OCI-LY3 (cell line): ENCODE data around the gene MINK1.

Experiments
- H2AFZ ChIP-seq: fragments of 200-600, 300-600 bp; shearing (Covaris generic); 2 replicates; pipeline ENCODE4 v1.6.0; 2014; ENCODE audit warnings: antibody characterized with exemption, low read depth, low read length
- H3K27ac ChIP-seq: fragments of 200-600, 300-600 bp; sonication (generic); 2 replicates; pipeline ENCODE4 v1.5.1; 2014; ENCODE audit warnings: mild to moderate bottlenecking, low read length, moderate library complexity, mixed read lengths
- H3K27me3 ChIP-seq: fragments of 200-600, 300-600 bp; sonication (generic); 2 replicates; pipeline ENCODE4 v1.6.1; 2014; ENCODE audit warnings: low read depth, low read length, mixed read lengths
- H3K36me3 ChIP-seq: fragments of 200-600, 300-600 bp; sonication (generic); replicated peaks from 2 replicates; pipeline ENCODE3; 2014; ENCODE audit warnings: low read depth, low read length, mixed read lengths
- H3K4me1 ChIP-seq: fragments of 300-600, 200-600 bp; sonication (generic); 2 replicates; pipeline ENCODE4 v1.6.1; 2014; ENCODE audit warnings: low read length, mixed read lengths
- H3K4me2 ChIP-seq: fragments of 200-600, 300-600 bp; sonication (generic); 2 replicates; pipeline ENCODE4 v1.6.1; 2014; ENCODE audit warnings: low read length, mixed read lengths
- H3K4me3 ChIP-seq: fragments of 300-600, 200-600 bp; sonication (generic); 2 replicates; pipeline ENCODE4 v1.5.1; 2014; ENCODE audit warnings: antibody characterized with exemption, mild to moderate bottlenecking, low read length, moderate library complexity
- H3K79me2 ChIP-seq: fragments of 300-600, 200-600 bp; shearing (Covaris generic); 2 replicates; pipeline ENCODE4 v1.6.1; 2014; ENCODE audit warnings: mild to moderate bottlenecking, low read length, mixed read lengths
- H3K9ac ChIP-seq: fragments of 300-600, 200-600 bp; shearing (Covaris generic); 2 replicates; pipeline ENCODE4 v1.6.0; 2014; ENCODE audit warnings: mild to moderate bottlenecking, low read length, moderate library complexity
- H3K9me3 ChIP-seq: fragments of 200-600, 300-600 bp; shearing (Covaris generic); 2 replicates; pipeline ENCODE4 v1.6.1; 2014; ENCODE audit warnings: low read length, mixed read lengths; ENCODE audit not compliant: insufficient read depth
- H4K20me1 ChIP-seq: fragments of 200-600, 300-600 bp; sonication (generic); 2 replicates; pipeline ENCODE4 v1.6.1; 2016; ENCODE audit warnings: low read length, mixed read lengths; ENCODE audit not compliant: insufficient read depth
- CTCF ChIP-seq: fragments of 200-600, 300-600 bp; sonication (generic); IDR thresholded peaks from 2 replicates; pipeline ENCODE4 v1.5.1; 2014; ENCODE audit warnings: antibody characterized with exemption, low read length, low read depth
- EZH2phosphoT487 ChIP-seq: fragments of 200-600 bp; shearing (Covaris generic); IDR thresholded peaks from 2 replicates; pipeline ENCODE4 v1.6.1; 2018; ENCODE audit warnings: antibody characterized with exemption, mixed run types, low read depth

MINK1 gene

GRCh38 chr17:4934173-4934979 lies 101.2 kb downstream of the MINK1 start:
- Histone ChIP-seq H3K4me3 (no peak overlapping the region), H3K27ac (no peak overlapping the region), H3K27me3 (no peaks in the 10 kb centered on the region), H3K9me3 (no peaks in the 10 kb centered on the region), H4K20me1 (no peaks in the 10 kb centered on the region), H3K36me3 (peaks cover 13% of the 10 kb centered on the region), H3K4me1 (peaks cover 7% of the 10 kb centered on the region), H3K4me2 (no peak overlapping the region), H3K9ac (no peak overlapping the region), H3K79me2 (peaks cover 15% of the 10 kb centered on the region), H2AFZ (no peak overlapping the region)
- TF ChIP-seq EZH2phosphoT487 = no peak
- no peak for TF ChIP-seq CTCF

- Histone ChIP-seq H3K4me1 (peaks cover 7% of the 10 kb centered on the region), H3K27ac (no peak overlapping the region), H4K20me1 (no peaks in the 10 kb centered on the region), H3K27me3 (no peaks in the 10 kb centered on the region), H3K4me2 (no peak overlapping the region), H3K36me3 (peaks cover 13% of the 10 kb centered on the region), H2AFZ (no peak overlapping the region), H3K9me3 (no peaks in the 10 kb centered on the region), H3K4me3 (no peak overlapping the region), H3K79me2 (peaks cover 20% of the 10 kb centered on the region), H3K9ac (no peak overlapping the region)
- TF ChIP-seq EZH2phosphoT487 (no peak), CTCF (no peak)
These were observed 102.5 kb downstream of the MINK1 start for GRCh38 chr17:4935650-4936049.

- no peak for TF ChIP-seq EZH2phosphoT487
- TF ChIP-seq CTCF = no peak
- Histone ChIP-seq H3K9ac (no peak overlapping the region), H3K4me2 (no peak overlapping the region), H3K79me2 (peaks cover 28% of the 10 kb centered on the region), H3K27ac (no peak overlapping the region), H3K4me3 (no peak overlapping the region), H3K36me3 (peaks cover 16% of the 10 kb centered on the region), H2AFZ (no peak overlapping the region), H3K9me3 (no peaks in the 10 kb centered on the region), H4K20me1 (no peaks in the 10 kb centered on the region), H3K27me3 (no peaks in the 10 kb centered on the region), H3K4me1 (peaks cover 11% of the 10 kb centered on the region)
These were observed 103.3 kb downstream of the MINK1 start for GRCh38 chr17:4936436-4936835.

- peaks cover 16% of the 10 kb centered on the region for H3K4me1 ChIP-seq
- no peak overlapping the region for H3K4me2 ChIP-seq
- peaks cover 39% of the 10 kb centered on the region for H3K79me2 ChIP-seq
- no peak overlapping the region for H3K4me3 ChIP-seq
- H3K36me3 ChIP-seq = peaks cover 19% of the 10 kb centered on the region
- H2AFZ ChIP-seq = no peak overlapping the region
- TF ChIP-seq EZH2phosphoT487 = no peak
- no peaks in the 10 kb centered on the region for H3K27me3 ChIP-seq
- H3K9me3 ChIP-seq = no peaks in the 10 kb centered on the region
- H3K27ac ChIP-seq = no peak overlapping the region
- H3K9ac ChIP-seq = no peak overlapping the region
- H4K20me1 ChIP-seq = no peaks in the 10 kb centered on the region
These were observed 104.4 kb downstream of the MINK1 start for GRCh38 chr17:4937553-4937952.
